ENCODE data around the gene HMGXB3.

Gene HMGXB3

GRCh38 chr5:150013931-150014330 is 13.4 kb downstream of the HMGXB3 start:
- Mint-ChIP-seq H3K4me1 (no peaks in the 10 kb centered on the region), H3K4me3 (no peak overlapping the region), H3K27ac (no peak overlapping the region), H3K9me3 (peaks cover 24% of the 10 kb centered on the region), H3K27me3 (ENCODE audit: low read depth) (no peaks in the 10 kb centered on the region), H3K36me3 (ENCODE audit: low read depth) (peaks cover 81% of the 10 kb centered on the region)
- no peak for TF ChIP-seq CTCF (IDR thresholded peaks at IDR 0.05; ENCODE audit: unreplicated experiment in 3 of 3)

- no peak for TF ChIP-seq CTCF (IDR thresholded peaks at IDR 0.05; ENCODE audit: unreplicated experiment in 3 of 3)
- Mint-ChIP-seq H3K9me3 (peaks cover 24% of the 10 kb centered on the region), H3K4me1 (no peaks in the 10 kb centered on the region), H3K27ac (no peak overlapping the region), H3K4me3 (no peak overlapping the region), H3K36me3 (ENCODE audit: low read depth) (peaks cover 86% of the 10 kb centered on the region), H3K27me3 (ENCODE audit: low read depth) (no peaks in the 10 kb centered on the region)
These were observed 13.9 kb downstream of the HMGXB3 start for GRCh38 chr5:150014456-150014855.

- no peaks in the 10 kb centered on the region for H3K4me1 Mint-ChIP-seq
- H3K4me3 Mint-ChIP-seq = no peak overlapping the region
- peaks cover 95% of the 10 kb centered on the region for H3K36me3 Mint-ChIP-seq (ENCODE audit: low read depth)
- peaks cover 24% of the 10 kb centered on the region for H3K9me3 Mint-ChIP-seq
- no peak overlapping the region for H3K27ac Mint-ChIP-seq
- H3K27me3 Mint-ChIP-seq (ENCODE audit: low read depth) = no peaks in the 10 kb centered on the region
- no peak for TF ChIP-seq CTCF (IDR thresholded peaks at IDR 0.05; ENCODE audit: unreplicated experiment in 3 of 3)
These were observed 14.9 kb downstream of the HMGXB3 start for GRCh38 chr5:150015415-150015814.

- Mint-ChIP-seq H3K27me3 (ENCODE audit: low read depth) (no peaks in the 10 kb centered on the region), H3K4me3 (no peak overlapping the region), H3K9me3 (peaks cover 24% of the 10 kb centered on the region), H3K36me3 (ENCODE audit: low read depth) (peaks cover 94% of the 10 kb centered on the region), H3K27ac (no peak overlapping the region), H3K4me1 (no peaks in the 10 kb centered on the region)
- no peak for TF ChIP-seq CTCF (IDR thresholded peaks at IDR 0.05; ENCODE audit: unreplicated experiment in 3 of 3)
These were observed 16.0 kb downstream of the HMGXB3 start for GRCh38 chr5:150016537-150016936.

- Mint-ChIP-seq H3K4me1 (peaks cover 9% of the 10 kb centered on the region), H3K27ac (no peak overlapping the region), H3K27me3 (ENCODE audit: low read depth) (no peaks in the 10 kb centered on the region), H3K4me3 (no peak overlapping the region), H3K36me3 (ENCODE audit: low read depth) (peaks cover 96% of the 10 kb centered on the region), H3K9me3 (peaks cover 24% of the 10 kb centered on the region)
- TF ChIP-seq CTCF (IDR thresholded peaks at IDR 0.05; ENCODE audit: unreplicated experiment in 3 of 3) = no peak
These were observed 16.9 kb downstream of the HMGXB3 start for GRCh38 chr5:150017226-150018005.

- Mint-ChIP-seq H3K4me1 (peaks cover 10% of the 10 kb centered on the region), H3K27me3 (ENCODE audit: low read depth) (no peaks in the 10 kb centered on the region), H3K27ac (no peak overlapping the region), H3K9me3 (peaks cover 14% of the 10 kb centered on the region), H3K4me3 (no peak overlapping the region), H3K36me3 (ENCODE audit: low read depth) (peaks cover 81% of the 10 kb centered on the region)
- no peak for TF ChIP-seq CTCF (IDR thresholded peaks at IDR 0.05; ENCODE audit: unreplicated experiment in 3 of 3)
These were observed 19.7 kb downstream of the HMGXB3 start for GRCh38 chr5:150020249-150020648.
